Tibial nerve (tissue), 4 donors: ENCODE measurements around the gene OR11A1. TPM values are rescaled to one million over a fixed set of nuclear protein-coding genes. Genes with fewer than 3 reads are reported as not detected.

ENCODE experiments used
- DNase-seq, 2 donors: peaks; one replicate each; pipeline ENCODE4 v3.0.0-alpha.2; 2019; ENCODE audit warnings: low spot score in 2 of 2
- H3K27ac ChIP-seq, 4 donors: fragments of 200-600 bp; sonication (generic) in 3 of 4; one replicate each; pipeline ENCODE4 v1.5.1; 2017 to 2019; ENCODE audit warnings: mild to moderate bottlenecking in 1 of 4
- H3K27me3 ChIP-seq, 2 donors: fragments of 200-600 bp; sonication (generic) in 1 of 2; one replicate each; pipeline versions ENCODE4 v1.5.1 to v1.6.0; 2017 to 2019
- H3K36me3 ChIP-seq, 3 donors: fragments of 200-600 bp; sonication (generic); one replicate each; pipeline ENCODE4 v1.5.1; 2018 to 2019
- H3K4me1 ChIP-seq, 4 donors: fragments of 200-600 bp; sonication (generic) in 3 of 4; one replicate each; pipeline ENCODE4 v1.5.1; 2017 to 2019
- H3K4me3 ChIP-seq, 4 donors: fragments of 200-600 bp; sonication (generic) in 3 of 4; one replicate each; pipeline ENCODE4 v1.5.1; 2017 to 2019; ENCODE audit warnings: mild to moderate bottlenecking in 1 of 4, moderate library complexity in 1 of 4
- H3K9me3 ChIP-seq, 4 donors: fragments of 200-600 bp; sonication (generic) in 3 of 4; one replicate each; pipeline ENCODE4 v1.5.1; 2017 to 2019
- EP300 ChIP-seq, 2 donors: sonication (generic); formaldehyde crosslinking; IDR thresholded peaks; one replicate each; pipeline ENCODE4 v1.6.1; 2017; ENCODE audit warnings: antibody characterized with exemption in 2 of 2, mild to moderate bottlenecking in 1 of 2
- POLR2A ChIP-seq, 2 donors: fragments of 450-650 bp; IDR thresholded peaks; one replicate each; pipeline ENCODE4 v1.6.1; 2017; ENCODE audit warnings: antibody characterized with exemption in 2 of 2, mild to moderate bottlenecking in 2 of 2, moderate library complexity in 2 of 2
- whole genome bisulfite sequencing, 2 donors: methylation state at CpG; one replicate each; pipeline ENCODE4 v1.1.5; 2018; 5-methylcytosine and 5-hydroxymethylcytosine counted together
- total RNA-seq, 4 donors: library from RNA; depleted of rRNA; stranded (reverse); fragments of >200 nt; gene quantifications; one replicate each; pipeline ENCODE4 v1.1.0, GENCODE V29; 2016
- TF ChIP-seq, protein P1 (sequence below), 5 experiments: fragments of 200-600 bp in 3 of 5; fragments of 450-650 bp in 2 of 5; sonication (generic) in 3 of 5; IDR thresholded peaks; one replicate each; pipeline ENCODE4 v1.5.1; 2016 to 2019; ENCODE audit warnings: antibody characterized with exemption in 5 of 5, mild to moderate bottlenecking in 3 of 5, moderate library complexity in 2 of 5

OR11A1 gene
- total RNA-seq, 4 donors from 2014 or later, result not detected

DNA sequence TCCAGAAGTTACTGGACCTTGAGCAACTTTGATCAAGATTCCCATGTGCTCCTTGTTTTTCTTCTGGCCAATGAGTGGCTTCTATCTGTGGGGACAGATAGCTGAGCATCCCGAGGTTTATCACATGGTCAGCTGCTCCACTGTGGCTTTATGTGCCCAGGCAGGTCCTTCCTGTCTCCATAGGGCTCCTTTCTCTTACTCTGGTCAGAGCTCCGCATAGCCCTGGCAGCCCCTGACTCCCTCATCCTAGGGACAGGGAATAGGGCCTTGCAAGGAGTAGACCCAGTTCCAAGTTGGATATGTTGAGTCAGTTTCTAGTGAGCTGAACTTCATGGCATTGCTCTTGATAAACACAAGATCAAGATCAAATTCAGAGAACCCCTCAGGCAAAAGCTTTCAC lies 37.3 kb upstream of the OR11A1 start:
- no peaks in the 10 kb centered on the region for H3K27me3 ChIP-seq
- no peak overlapping the region for H3K4me3 ChIP-seq
- TF ChIP-seq POLR2A (IDR thresholded peaks at IDR 0.05) (no peak), EP300 (IDR thresholded peaks at IDR 0.05) (no peak)
- TF ChIP-seq, protein P1, sequence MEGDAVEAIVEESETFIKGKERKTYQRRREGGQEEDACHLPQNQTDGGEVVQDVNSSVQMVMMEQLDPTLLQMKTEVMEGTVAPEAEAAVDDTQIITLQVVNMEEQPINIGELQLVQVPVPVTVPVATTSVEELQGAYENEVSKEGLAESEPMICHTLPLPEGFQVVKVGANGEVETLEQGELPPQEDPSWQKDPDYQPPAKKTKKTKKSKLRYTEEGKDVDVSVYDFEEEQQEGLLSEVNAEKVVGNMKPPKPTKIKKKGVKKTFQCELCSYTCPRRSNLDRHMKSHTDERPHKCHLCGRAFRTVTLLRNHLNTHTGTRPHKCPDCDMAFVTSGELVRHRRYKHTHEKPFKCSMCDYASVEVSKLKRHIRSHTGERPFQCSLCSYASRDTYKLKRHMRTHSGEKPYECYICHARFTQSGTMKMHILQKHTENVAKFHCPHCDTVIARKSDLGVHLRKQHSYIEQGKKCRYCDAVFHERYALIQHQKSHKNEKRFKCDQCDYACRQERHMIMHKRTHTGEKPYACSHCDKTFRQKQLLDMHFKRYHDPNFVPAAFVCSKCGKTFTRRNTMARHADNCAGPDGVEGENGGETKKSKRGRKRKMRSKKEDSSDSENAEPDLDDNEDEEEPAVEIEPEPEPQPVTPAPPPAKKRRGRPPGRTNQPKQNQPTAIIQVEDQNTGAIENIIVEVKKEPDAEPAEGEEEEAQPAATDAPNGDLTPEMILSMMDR (IDR thresholded peaks at IDR 0.05), result no peak
- H3K9me3 ChIP-seq, result no peaks in the 10 kb centered on the region
- WGBS, 2 donors, result 69 to 77% methylated on average over 2 of the region's 2 CpGs
- no peaks in the 10 kb centered on the region for H3K36me3 ChIP-seq
- DNase-seq, result no peak
- no peak overlapping the region for H3K27ac ChIP-seq
- H3K4me1 ChIP-seq, result no peaks in the 10 kb centered on the region

DNA sequence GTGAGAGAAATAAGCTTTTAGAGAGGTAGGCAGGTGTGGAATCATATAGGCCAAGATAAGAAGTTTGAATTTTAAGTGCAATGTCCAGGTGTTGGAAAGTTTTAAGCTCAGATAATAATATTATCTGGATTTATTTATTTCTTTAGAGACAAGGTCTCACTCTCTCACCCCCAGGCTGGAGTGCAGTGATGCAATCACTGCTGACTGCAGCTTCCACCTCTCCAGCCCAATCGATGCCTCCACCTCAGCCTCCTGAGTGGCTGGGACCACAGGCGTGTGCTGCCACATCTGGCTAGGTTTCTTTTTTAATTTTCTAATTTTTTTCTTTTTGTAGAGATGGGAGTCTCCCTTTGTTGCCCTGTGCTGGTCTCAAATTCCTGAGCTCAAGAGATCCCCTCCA lies 36.4 kb upstream of the OR11A1 start:
- 74 to 76% methylated on average over 2 of the region's 2 CpGs for WGBS, 2 donors
- Histone ChIP-seq H3K36me3 (no peaks in the 10 kb centered on the region), H3K4me1 (no peaks in the 10 kb centered on the region), H3K4me3 (no peak overlapping the region), H3K9me3 (no peaks in the 10 kb centered on the region), H3K27ac (no peak overlapping the region), H3K27me3 (no peaks in the 10 kb centered on the region)
- TF ChIP-seq, protein P1 (IDR thresholded peaks at IDR 0.05), result no peak
- TF ChIP-seq EP300 (IDR thresholded peaks at IDR 0.05), result no peak
- TF ChIP-seq POLR2A (IDR thresholded peaks at IDR 0.05), result no peak
- no peak for DNase-seq

DNA sequence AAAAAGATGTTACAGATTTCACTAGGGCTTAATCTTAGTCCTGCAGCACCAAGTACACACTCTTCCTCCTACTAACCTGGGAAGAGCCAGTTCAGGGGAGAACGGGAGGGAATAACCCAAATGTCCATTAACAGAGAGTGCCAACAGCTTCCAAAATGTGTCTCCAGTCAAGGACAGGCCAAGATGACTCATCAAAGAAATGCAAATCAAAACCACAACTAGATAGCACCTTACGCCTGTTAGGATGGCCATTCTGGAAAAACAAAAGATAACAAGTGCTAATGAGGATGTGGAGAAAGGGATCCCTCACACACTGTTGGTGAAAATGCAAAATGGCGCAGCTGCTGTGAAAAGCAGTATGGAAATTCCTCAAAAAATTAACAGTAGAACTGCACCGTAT lies 34.7 kb upstream of the OR11A1 start:
- H3K4me3 ChIP-seq, result no peak overlapping the region
- TF ChIP-seq POLR2A (IDR thresholded peaks at IDR 0.05) (no peak), EP300 (IDR thresholded peaks at IDR 0.05) (no peak)
- TF ChIP-seq, protein P1 (IDR thresholded peaks at IDR 0.05), result no peak
- H3K4me1 ChIP-seq, result no peaks in the 10 kb centered on the region
- H3K9me3 ChIP-seq, result no peaks in the 10 kb centered on the region
- 86 to 88% methylated on average over 4 of the region's 4 CpGs for WGBS, 2 donors
- DNase-seq, result no peak
- H3K27ac ChIP-seq, result no peak overlapping the region
- no peaks in the 10 kb centered on the region for H3K36me3 ChIP-seq
- H3K27me3 ChIP-seq, result no peaks in the 10 kb centered on the region

DNA sequence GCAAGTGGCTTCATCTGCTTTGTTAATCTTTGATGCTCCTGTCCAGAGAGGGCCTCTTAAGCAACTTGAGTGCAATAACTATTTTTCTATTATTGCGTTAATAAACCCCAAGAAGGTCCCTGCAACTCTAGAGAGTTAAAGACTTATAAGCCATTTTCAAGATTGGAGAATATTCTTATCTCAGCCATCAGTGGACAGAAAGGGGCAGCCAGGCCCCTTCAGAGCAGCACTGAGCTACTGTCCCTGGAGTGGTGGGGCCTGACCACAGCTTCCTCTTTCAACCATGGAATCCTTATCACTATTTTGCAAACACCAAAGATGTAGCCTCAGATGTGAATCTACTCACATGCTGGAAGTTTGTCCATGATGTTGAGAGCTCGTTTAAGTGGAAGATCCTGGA lies 33.7 kb upstream of the OR11A1 start:
- TF ChIP-seq EP300 (IDR thresholded peaks at IDR 0.05) (no peak), POLR2A (IDR thresholded peaks at IDR 0.05) (no peak)
- TF ChIP-seq, protein P1 (IDR thresholded peaks at IDR 0.05), result no peak
- Histone ChIP-seq H3K4me3 (no peak overlapping the region), H3K9me3 (no peaks in the 10 kb centered on the region), H3K27me3 (no peaks in the 10 kb centered on the region), H3K4me1 (no peaks in the 10 kb centered on the region), H3K36me3 (no peaks in the 10 kb centered on the region), H3K27ac (no peak overlapping the region)
- WGBS, 2 donors, result 63 to 83% methylated on average over 2 of the region's 2 CpGs
- DNase-seq, result no peak

DNA sequence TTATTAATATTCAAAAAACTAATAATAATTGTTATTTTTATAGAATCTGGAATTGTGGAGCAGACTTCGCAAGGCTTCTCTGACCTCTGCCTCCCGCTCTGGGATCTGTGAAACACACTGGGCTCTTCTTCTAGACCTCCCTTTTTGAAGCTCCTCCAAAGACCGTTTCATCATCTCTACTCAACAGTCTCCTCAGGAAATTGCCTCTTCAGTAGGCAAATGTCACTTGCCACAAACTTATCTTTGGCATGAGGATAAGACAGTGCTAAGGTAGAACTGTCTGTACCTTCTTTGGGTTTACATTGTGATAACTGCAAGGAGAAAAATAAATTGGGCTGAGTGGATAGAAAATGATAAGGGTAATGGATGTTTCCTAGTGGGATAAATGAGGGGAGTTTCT lies 33.2 kb upstream of the OR11A1 start:
- Histone ChIP-seq H3K4me1 (no peaks in the 10 kb centered on the region), H3K27me3 (no peaks in the 10 kb centered on the region), H3K27ac (no peak overlapping the region), H3K36me3 (no peaks in the 10 kb centered on the region), H3K4me3 (no peak overlapping the region), H3K9me3 (no peaks in the 10 kb centered on the region)
- 81 to 83% methylated on average over 3 of the region's 3 CpGs for WGBS, 2 donors
- DNase-seq, result no peak
- no peak for TF ChIP-seq POLR2A (IDR thresholded peaks at IDR 0.05)
- no peak for TF ChIP-seq EP300 (IDR thresholded peaks at IDR 0.05)
- TF ChIP-seq, protein P1 (IDR thresholded peaks at IDR 0.05), result no peak
